Endodermal cell (in vitro differentiated cells): ENCODE data around the gene HSPB1. TPM values are rescaled to one million over a fixed set of nuclear protein-coding genes. Genes with fewer than 3 reads are reported as not detected.
A peak's percentile ranks its signal among the peaks of the same experiment; 100 is the strongest.
"Not testable (repeated sequence)": the region's sequence is repeated elsewhere in the genome, so short reads cannot be mapped to it uniquely, and the experiment has no call there.

Source experiments
- DNase-seq: peaks from one replicate; pipeline ENCODE4 v3.0.0-alpha.2; 2017
- H3K27ac ChIP-seq: 2 replicates; pipeline ENCODE4 v1.5.1; 2013; ENCODE audit warnings: mild to moderate bottlenecking, low read depth, low read length, moderate library complexity
- H3K27me3 ChIP-seq: 2 replicates; pipeline ENCODE4 v1.6.1; 2013; ENCODE audit warnings: mild to moderate bottlenecking, low read length, moderate library complexity; ENCODE audit not compliant: insufficient read depth, control insufficient read depth, poor library complexity, severe bottlenecking
- H3K36me3 ChIP-seq: 2 replicates; pipeline ENCODE4 v1.7.0; 2013; ENCODE audit warnings: mild to moderate bottlenecking, low read length, moderate library complexity; ENCODE audit not compliant: control insufficient read depth, insufficient read depth
- H3K4me1 ChIP-seq: one replicate; pipeline ENCODE4 v1.7.0; 2013; ENCODE audit warnings: low read length; ENCODE audit not compliant: control insufficient read depth, insufficient read depth
- H3K4me3 ChIP-seq: 2 replicates; pipeline ENCODE4 v1.5.1; 2013; ENCODE audit warnings: mild to moderate bottlenecking, low read length, moderate library complexity
- H3K9ac ChIP-seq: 2 replicates; pipeline ENCODE4 v1.6.1; 2013; ENCODE audit warnings: mild to moderate bottlenecking, low read length, moderate library complexity; ENCODE audit not compliant: poor library complexity, severe bottlenecking; ENCODE audit errors: extremely low read depth
- H3K9me3 ChIP-seq: 2 replicates; pipeline ENCODE4 v1.6.1; 2013; ENCODE audit warnings: mild to moderate bottlenecking, low read length, moderate library complexity; ENCODE audit not compliant: control insufficient read depth
- H3K27ac Mint-ChIP-seq: 2 replicates; pipeline ENCODE4 v1.8.0; 2020; ENCODE audit warnings: mixed read lengths
- H3K27me3 Mint-ChIP-seq: 2 replicates; pipeline ENCODE4 v1.8.0; 2021; ENCODE audit warnings: mild to moderate bottlenecking, mixed read lengths; ENCODE audit not compliant: insufficient read depth
- H3K36me3 Mint-ChIP-seq: 2 replicates; pipeline ENCODE4 v1.8.0; 2020; ENCODE audit warnings: low read depth, mixed read lengths
- H3K4me1 Mint-ChIP-seq: 2 replicates; pipeline ENCODE4 v1.8.0; 2020; ENCODE audit warnings: mixed read lengths
- H3K4me3 Mint-ChIP-seq: 2 replicates; pipeline ENCODE4 v1.8.0; 2020; ENCODE audit warnings: mild to moderate bottlenecking, moderate library complexity, mixed read lengths
- H3K9me3 Mint-ChIP-seq: 2 replicates; pipeline ENCODE4 v1.8.0; 2020; ENCODE audit warnings: mild to moderate bottlenecking, mixed read lengths
- WGBS, 2 experiments: methylation state at CpG; one replicate each; pipeline versions ENCODE4 v1.1.5 to v1.1.7; 2013; ENCODE audit warnings: missing lambda C conversion rate in 2 of 2, mixed read lengths in 1 of 2; ENCODE audit not compliant: insufficient coverage in 1 of 2, insufficient read length in 1 of 2; 5-methylcytosine and 5-hydroxymethylcytosine counted together
- total RNA-seq, 2 donors: library from RNA; stranded (reverse); fragmentation: NEBNext Ultra II Directional in 1 of 2; extraction: Animal tissue kit (Norgen Biotek cat#: 25700) in 1 of 2; gene quantifications; 2 replicates in 1 of 2; 3 replicates in 1 of 2; pipeline ENCODE4 v1.2.1, GENCODE V29; 2021
- TF ChIP-seq, protein P1 (sequence below): fragments of 200-600 bp; sonication (generic); conservative IDR thresholded peaks from 2 replicates; pipeline ENCODE4 v1.5.0; 2021; ENCODE audit warnings: antibody characterized with exemption, mild to moderate bottlenecking

HSPB1 gene
- total RNA-seq, 2 donors from 2014 or later: 244 to 248 TPM

DNA sequence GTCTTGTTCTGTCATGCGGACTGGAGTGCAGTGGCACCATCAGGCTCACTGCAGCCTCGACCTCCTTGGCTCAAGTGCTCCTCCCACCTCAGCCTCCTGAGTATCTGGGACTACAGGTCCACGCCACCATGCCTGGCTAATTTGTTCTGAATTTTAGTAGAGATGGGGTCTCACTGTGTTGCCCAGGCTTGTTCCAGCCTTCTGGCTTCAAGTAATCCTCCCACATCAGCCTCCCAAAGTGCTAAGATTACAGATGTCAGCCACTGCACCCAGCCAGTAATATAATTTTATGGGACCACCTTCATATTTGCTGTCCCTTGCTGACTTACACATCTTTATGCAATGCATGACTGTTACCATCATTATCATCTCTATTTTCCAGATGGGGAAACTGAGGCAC, 1.5 kb upstream of the HSPB1 start:
- 94 to 100% methylated on average over 1 to 3 of the region's 3 CpGs for WGBS, 2 experiments
- no peak overlapping the region for H3K4me3 Mint-ChIP-seq

DNA sequence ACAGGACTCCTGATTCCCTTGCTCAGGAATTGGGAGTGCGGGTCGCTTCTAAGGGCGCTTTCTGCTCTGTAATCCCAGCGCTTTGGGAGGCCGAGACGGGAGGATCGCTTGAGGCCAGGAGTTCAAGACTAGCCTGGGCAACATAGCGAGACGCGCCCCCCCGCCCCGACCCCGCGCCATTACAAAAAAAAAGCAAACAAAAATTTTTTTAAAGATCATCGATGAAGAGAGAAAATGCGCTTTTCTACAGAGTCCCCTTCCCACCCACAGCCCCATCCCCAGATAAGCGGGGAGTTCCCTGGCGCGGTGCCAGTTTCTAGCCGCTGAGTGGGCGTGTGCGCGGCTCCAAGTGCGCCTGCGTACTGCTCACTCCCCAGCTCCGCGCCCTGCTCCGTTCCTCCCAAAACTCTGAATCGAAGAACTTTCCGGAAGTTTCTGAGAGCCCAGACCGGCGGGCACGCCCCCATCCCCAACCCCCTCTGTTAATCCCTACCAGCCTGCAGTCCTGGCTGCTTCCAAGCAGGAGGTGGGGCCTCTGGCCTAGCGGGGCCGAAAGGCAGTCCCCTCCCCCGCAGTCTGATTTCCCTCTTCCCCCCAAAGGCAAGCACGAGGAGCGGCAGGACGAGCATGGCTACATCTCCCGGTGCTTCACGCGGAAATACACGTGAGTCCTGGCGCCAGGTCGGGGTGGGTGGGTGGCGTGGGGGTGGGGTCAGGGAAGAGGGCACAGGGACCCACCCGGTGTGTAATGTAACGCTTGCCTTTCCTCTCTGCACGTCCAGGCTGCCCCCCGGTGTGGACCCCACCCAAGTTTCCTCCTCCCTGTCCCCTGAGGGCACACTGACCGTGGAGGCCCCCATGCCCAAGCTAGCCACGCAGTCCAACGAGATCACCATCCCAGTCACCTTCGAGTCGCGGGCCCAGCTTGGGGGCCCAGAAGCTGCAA, 1.0 kb downstream of the HSPB1 start:
- Histone ChIP-seq H3K27me3 (no peaks in the 10 kb centered on the region), H3K36me3 (no peaks in the 10 kb centered on the region), H3K4me1 (no peaks in the 10 kb centered on the region), H3K4me3 (peak overlapping the region; percentile 81), H3K27ac (peak overlapping the region; percentile 87), H3K9ac (peak overlapping the region; percentile 56), H3K9me3 (no peaks in the 10 kb centered on the region)
- peak; percentile 98 for DNase-seq
- TF ChIP-seq, protein P1, sequence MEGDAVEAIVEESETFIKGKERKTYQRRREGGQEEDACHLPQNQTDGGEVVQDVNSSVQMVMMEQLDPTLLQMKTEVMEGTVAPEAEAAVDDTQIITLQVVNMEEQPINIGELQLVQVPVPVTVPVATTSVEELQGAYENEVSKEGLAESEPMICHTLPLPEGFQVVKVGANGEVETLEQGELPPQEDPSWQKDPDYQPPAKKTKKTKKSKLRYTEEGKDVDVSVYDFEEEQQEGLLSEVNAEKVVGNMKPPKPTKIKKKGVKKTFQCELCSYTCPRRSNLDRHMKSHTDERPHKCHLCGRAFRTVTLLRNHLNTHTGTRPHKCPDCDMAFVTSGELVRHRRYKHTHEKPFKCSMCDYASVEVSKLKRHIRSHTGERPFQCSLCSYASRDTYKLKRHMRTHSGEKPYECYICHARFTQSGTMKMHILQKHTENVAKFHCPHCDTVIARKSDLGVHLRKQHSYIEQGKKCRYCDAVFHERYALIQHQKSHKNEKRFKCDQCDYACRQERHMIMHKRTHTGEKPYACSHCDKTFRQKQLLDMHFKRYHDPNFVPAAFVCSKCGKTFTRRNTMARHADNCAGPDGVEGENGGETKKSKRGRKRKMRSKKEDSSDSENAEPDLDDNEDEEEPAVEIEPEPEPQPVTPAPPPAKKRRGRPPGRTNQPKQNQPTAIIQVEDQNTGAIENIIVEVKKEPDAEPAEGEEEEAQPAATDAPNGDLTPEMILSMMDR: no peak
- Mint-ChIP-seq H3K36me3 (peaks cover 7% of the 10 kb centered on the region), H3K4me1 (peaks cover 14% of the 10 kb centered on the region), H3K27ac (peak overlapping the region; percentile 89), H3K27me3 (peaks cover 22% of the 10 kb centered on the region), H3K9me3 (peaks cover 4% of the 10 kb centered on the region), H3K4me3 (peak overlapping the region; percentile 74)
- 1 to 5% methylated on average over 15 to 55 of the region's 56 CpGs for WGBS, 2 experiments

More for the DNA sequence above, 1.5 kb upstream of the HSPB1 start:
- Mint-ChIP-seq H3K36me3 (peaks cover 7% of the 10 kb centered on the region), H3K27ac (no peak overlapping the region), H3K4me1 (peaks cover 6% of the 10 kb centered on the region), H3K27me3 (peaks cover 22% of the 10 kb centered on the region), H3K9me3 (peaks cover 4% of the 10 kb centered on the region)
- DNase-seq: no peak
- Histone ChIP-seq H3K36me3 (no peaks in the 10 kb centered on the region), H3K9ac (no peak overlapping the region), H3K9me3 (no peaks in the 10 kb centered on the region), H3K4me3 (no peak overlapping the region), H3K27me3 (no peaks in the 10 kb centered on the region), H3K4me1 (no peaks in the 10 kb centered on the region), H3K27ac (no peak overlapping the region)
- TF ChIP-seq, protein P1: no peak

DNA sequence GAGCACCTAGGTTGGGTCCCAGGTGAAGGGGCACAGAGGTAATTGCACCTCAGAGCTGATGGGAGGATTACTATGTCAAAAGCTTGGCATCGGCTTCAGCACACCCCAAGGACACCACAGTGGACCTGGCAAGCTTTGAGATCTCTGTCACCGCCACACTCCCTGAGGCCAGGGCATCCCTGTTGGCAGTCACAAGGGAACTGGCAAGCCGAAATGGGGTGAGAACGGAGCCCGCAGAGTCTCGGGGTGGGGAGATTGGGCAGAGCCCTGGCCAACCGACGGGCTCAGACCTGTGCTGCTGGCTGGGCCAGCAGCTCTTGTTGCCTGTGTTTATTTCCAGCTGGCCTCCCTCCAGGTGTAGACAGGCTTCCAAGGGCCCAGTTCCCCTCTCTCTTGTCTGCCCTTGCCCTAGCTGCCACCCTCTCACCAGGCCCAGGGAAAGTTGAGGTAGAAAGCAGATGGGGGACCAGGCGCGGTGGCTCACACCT, 2.5 kb downstream of the HSPB1 start:
- Histone ChIP-seq H3K27ac (no peak overlapping the region), H3K4me3 (no peak overlapping the region), H3K9ac (no peak overlapping the region), H3K4me1 (no peaks in the 10 kb centered on the region), H3K27me3 (no peaks in the 10 kb centered on the region), H3K36me3 (no peaks in the 10 kb centered on the region), H3K9me3 (no peaks in the 10 kb centered on the region)
- no peak overlapping the region for H3K27ac Mint-ChIP-seq
- peaks cover 9% of the 10 kb centered on the region for H3K9me3 Mint-ChIP-seq
- DNase-seq: no peak
- H3K27me3 Mint-ChIP-seq: peaks cover 16% of the 10 kb centered on the region
- H3K4me1 Mint-ChIP-seq: peaks cover 14% of the 10 kb centered on the region
- WGBS, 2 experiments: 93 to 100% methylated on average over 9 to 10 of the region's 10 CpGs
- H3K4me3 Mint-ChIP-seq: no peak overlapping the region
- H3K36me3 Mint-ChIP-seq: peaks cover 7% of the 10 kb centered on the region
- TF ChIP-seq, protein P1: no peak

DNA sequence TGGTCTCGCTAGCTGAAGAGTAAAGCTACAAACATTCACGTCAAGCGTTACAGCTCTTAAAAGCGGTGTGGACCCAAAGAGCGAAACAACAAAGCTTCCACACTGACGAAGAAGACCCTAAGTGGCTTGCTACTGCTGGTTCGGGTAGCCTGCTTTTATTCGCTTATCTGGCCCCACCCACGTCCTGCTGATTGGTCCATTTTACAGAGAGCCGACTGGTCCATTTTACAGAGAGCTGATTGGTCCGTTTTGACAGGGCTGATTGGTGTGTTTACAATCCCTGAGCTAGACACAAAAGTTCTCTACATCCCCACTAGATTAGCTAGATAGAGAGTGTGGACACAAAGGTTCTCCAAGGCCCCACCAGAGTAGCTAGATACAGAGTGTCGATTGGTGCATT, 6.4 kb downstream of the HSPB1 start:
- H3K27ac Mint-ChIP-seq, H3K4me3 ChIP-seq, H3K36me3 Mint-ChIP-seq, H3K9ac ChIP-seq, H3K36me3 ChIP-seq, H3K4me1 ChIP-seq, DNase-seq, H3K27me3 ChIP-seq, H3K27ac ChIP-seq, H3K27me3 Mint-ChIP-seq, H3K4me3 Mint-ChIP-seq, H3K9me3 ChIP-seq: not testable (repeated sequence)
- peaks cover 12% of the 10 kb centered on the region for H3K4me1 Mint-ChIP-seq
- WGBS, 2 experiments: 90 to 95% methylated on average over 12 of the region's 12 CpGs
- H3K9me3 Mint-ChIP-seq: peaks cover 10% of the 10 kb centered on the region
